Common myeloid progenitor, CD34-positive (primary cell): ENCODE data around the gene CNOT1.
A peak's percentile ranks its signal among the peaks of the same experiment; 100 is the strongest.
"Not testable (repeated sequence)": the region's sequence is repeated elsewhere in the genome, so short reads cannot be mapped to it uniquely, and the experiment has no call there.

Source experiments
- CTCF ChIA-PET: fragments of 350-600 bp; sonication (Branson Sonifier 250); formaldehyde crosslinking; loops from one replicate; lab custom pipeline; 2021; ENCODE audit warnings: antibody characterized with exemption; lab: Charles Lee
- POLR2A ChIA-PET: fragments of 350-600 bp; sonication (Branson Sonifier 250); formaldehyde crosslinking; loops from one replicate; lab custom pipeline; 2021; ENCODE audit warnings: antibody characterized with exemption; lab: Charles Lee
- DNase-seq, 3 donors: peaks; one replicate each; pipeline versions ENCODE4 v3.0.0 to v3.0.0-alpha.2; 2013
- H3K27ac ChIP-seq, 2 experiments: 1 replicate in 1 of 2; 2 replicates in 1 of 2; pipeline ENCODE4 v1.7.0; 2013; ENCODE audit warnings: inconsistent platforms in 2 of 2, low read length in 2 of 2, mild to moderate bottlenecking in 2 of 2, low read depth in 1 of 2, moderate library complexity in 1 of 2; ENCODE audit not compliant: severe bottlenecking in 2 of 2, insufficient read depth in 1 of 2, poor library complexity in 1 of 2
- H3K27me3 ChIP-seq, 5 experiments: replicated peaks in 2 of 5; 1 replicate in 3 of 5; 2 replicates in 2 of 5; pipeline versions ENCODE4 v1.6.1 to v1.7.0; 2013; ENCODE audit warnings: low read length in 4 of 5, mild to moderate bottlenecking in 2 of 5, moderate library complexity in 2 of 5, inconsistent platforms in 1 of 5; ENCODE audit not compliant: insufficient read depth in 5 of 5, control insufficient read depth in 4 of 5
- H3K36me3 ChIP-seq, 4 experiments: 1 replicate in 2 of 4; 2 replicates in 2 of 4; pipeline versions ENCODE4 v1.6.1 to v1.7.0; 2013; ENCODE audit warnings: low read length in 3 of 4, control low read depth in 1 of 4, mild to moderate bottlenecking in 1 of 4; ENCODE audit not compliant: control insufficient read depth in 4 of 4, insufficient read depth in 4 of 4
- H3K4me1 ChIP-seq, 4 experiments: 1 replicate in 3 of 4; 2 replicates in 1 of 4; pipeline versions ENCODE4 v1.6.1 to v1.7.1; 2013; ENCODE audit warnings: low read length in 3 of 4, mild to moderate bottlenecking in 3 of 4, control low read depth in 1 of 4, inconsistent platforms in 1 of 4, moderate library complexity in 1 of 4; ENCODE audit not compliant: control insufficient read depth in 4 of 4, insufficient read depth in 4 of 4; ENCODE audit errors: control extremely low read depth in 1 of 4
- H3K4me3 ChIP-seq, 7 experiments: 1 replicate in 4 of 7; 2 replicates in 3 of 7; pipeline versions ENCODE4 v1.5.1 to v1.7.0; 2013; ENCODE audit warnings: mild to moderate bottlenecking in 7 of 7, low read length in 6 of 7, moderate library complexity in 6 of 7, inconsistent platforms in 2 of 7, low read depth in 2 of 7, control low read depth in 1 of 7; ENCODE audit not compliant: insufficient read depth in 4 of 7, control insufficient read depth in 1 of 7; ENCODE audit errors: extremely low read depth in 1 of 7
- H3K9me3 ChIP-seq, 5 experiments: 1 replicate in 4 of 5; 2 replicates in 1 of 5; pipeline versions ENCODE4 v1.6.1 to v1.7.1; 2013; ENCODE audit warnings: low read length in 4 of 5, mild to moderate bottlenecking in 2 of 5, inconsistent platforms in 1 of 5, low read depth in 1 of 5, moderate library complexity in 1 of 5; ENCODE audit not compliant: control insufficient read depth in 4 of 5, insufficient read depth in 2 of 5; ENCODE audit errors: control extremely low read depth in 1 of 5
- WGBS: methylation state at CpG from one replicate; pipeline ENCODE4 v1.1.5; 2013; ENCODE audit not compliant: insufficient coverage; 5-methylcytosine and 5-hydroxymethylcytosine counted together

The CNOT1 gene

GRCh38 chr16:58495521-58496331, 133.9 kb downstream of the CNOT1 start:
- Histone ChIP-seq H3K4me3 (peak overlapping the region in 2 of 7 experiments; percentile 14 to 32), H3K4me1 (peaks cover 0 to 18% (median 9%) of the 10 kb centered on the region in 4 experiments), H3K9me3 (no peaks in the 10 kb centered on the region), H3K36me3 (no peaks in the 10 kb centered on the region), H3K27ac (no peak overlapping the region), H3K27me3 (peaks cover 0 to 19% (median 8%) of the 10 kb centered on the region in 5 experiments)
- POLR2A ChIA-PET, result no interaction called here
- DNase-seq, result no peak
- WGBS, result 67% methylated on average over 22 of the region's 24 CpGs
- CTCF ChIA-PET, result interaction anchor here (0.9 to 3.6 kb wide), 12 partner anchors 8 to 170 kb away, joined by 3 to 23 read pairs (median 4); no protein-coding TSS in a partner anchor

- peaks cover 0 to 11% (median 5%) of the 10 kb centered on the region in 4 experiments for H3K4me1 ChIP-seq
- DNase-seq, result peak; percentile 98 to 99 (median 98)
- ChIA-PET CTCF (interaction anchor here (0.6 to 3.6 kb wide), 11 partner anchors 10 to 386 kb away, joined by 3 to 23 read pairs (median 5); no protein-coding TSS in a partner anchor), POLR2A (no interaction called here)
- no peaks in the 10 kb centered on the region for H3K9me3 ChIP-seq
- H3K4me3 ChIP-seq, result peak overlapping the region in 2 of 7 experiments; percentile 14 to 32
- 0% methylated on average over 8 of the region's 8 CpGs for WGBS
- no peak overlapping the region for H3K27ac ChIP-seq
- H3K27me3 ChIP-seq, result peaks cover 0 to 13% (median 2%) of the 10 kb centered on the region in 5 experiments
- no peaks in the 10 kb centered on the region for H3K36me3 ChIP-seq
These were observed 134.6 kb downstream of the CNOT1 start for GRCh38 chr16:58494981-58495520.

GRCh38 chr16:58493756-58494431, 135.7 kb downstream of the CNOT1 start:
- Histone ChIP-seq H3K36me3 (no peaks in the 10 kb centered on the region), H3K4me3 (no peak overlapping the region), H3K4me1 (peaks cover 0 to 10% (median 4%) of the 10 kb centered on the region in 4 experiments), H3K27me3 (peaks cover 0 to 5% (median 0%) of the 10 kb centered on the region in 5 experiments), H3K9me3 (no peaks in the 10 kb centered on the region), H3K27ac (no peak overlapping the region)
- POLR2A ChIA-PET, result no interaction called here
- WGBS, result 83% methylated on average over 20 of the region's 20 CpGs
- peak in 1 of 3 donors; percentile 25 for DNase-seq
- CTCF ChIA-PET, result interaction anchor here (0.6 to 3.6 kb wide), 9 partner anchors 13 to 159 kb away, joined by 3 to 23 read pairs (median 5); no protein-coding TSS in a partner anchor

GRCh38 chr16:58492735-58493134, 136.9 kb downstream of the CNOT1 start:
- 65% methylated on average over 5 of the region's 5 CpGs for WGBS
- Histone ChIP-seq H3K9me3 (no peaks in the 10 kb centered on the region), H3K36me3 (no peaks in the 10 kb centered on the region), H3K27ac (no peak overlapping the region), H3K27me3 (peaks cover 0 to 2% (median 0%) of the 10 kb centered on the region in 5 experiments), H3K4me3 (no peak overlapping the region), H3K4me1 (peaks cover 0 to 10% (median 4%) of the 10 kb centered on the region in 4 experiments)
- DNase-seq, result no peak
- CTCF ChIA-PET, result interaction anchor here (0.7 to 3.6 kb wide), 5 partner anchors 12 to 156 kb away, joined by 3 to 23 read pairs (median 4); no protein-coding TSS in a partner anchor
- POLR2A ChIA-PET, result interaction anchor here (0.7 kb wide), 1 partner anchor 172 kb away, joined by 3 read pairs; no protein-coding TSS in a partner anchor

GRCh38 chr16:58492066-58492465, 137.6 kb downstream of the CNOT1 start:
- DNase-seq, result no peak
- Histone ChIP-seq H3K27ac (no peak overlapping the region), H3K9me3 (no peaks in the 10 kb centered on the region), H3K4me3 (no peak overlapping the region), H3K36me3 (no peaks in the 10 kb centered on the region), H3K4me1 (peaks cover 0 to 13% (median 7%) of the 10 kb centered on the region in 4 experiments), H3K27me3 (peaks cover 0 to 5% (median 0%) of the 10 kb centered on the region in 5 experiments)
- 91% methylated on average over 4 of the region's 4 CpGs for WGBS
- ChIA-PET POLR2A (no interaction called here), CTCF (interaction anchor here (0.7 to 2.0 kb wide), 4 partner anchors 12 to 157 kb away, joined by 3 to 6 read pairs (median 4); no protein-coding TSS in a partner anchor)

GRCh38 chr16:58490539-58490938, 139.1 kb downstream of the CNOT1 start:
- peaks cover 0 to 10% (median 6%) of the 10 kb centered on the region in 4 experiments for H3K4me1 ChIP-seq

More at GRCh38 chr16:58490539-58490938, 139.1 kb downstream of the CNOT1 start:
- CTCF ChIA-PET, result interaction anchor here (0.6 to 2.0 kb wide), 5 partner anchors 7 to 155 kb away, joined by 3 to 6 read pairs (median 4); no protein-coding TSS in a partner anchor
- POLR2A ChIA-PET, H3K4me3 ChIP-seq, DNase-seq, H3K36me3 ChIP-seq, H3K9me3 ChIP-seq, H3K27me3 ChIP-seq, H3K27ac ChIP-seq: not testable (repeated sequence)
- WGBS, result 97% methylated on average over 6 of the region's 8 CpGs
